Activated CD4-positive, alpha-beta T cell treated with anti-CD3 and anti-CD28 coated beads, Interleukin-2, amount 50 U/mL, for 16 hours (primary cell): ENCODE measurements around the gene MROH7.

Experiments
- DNase-seq: peaks from one replicate; pipeline ENCODE4 v3.0.0-alpha.2; 2020

Gene MROH7

GRCh38 chr1:54653036-54653435, 11.4 kb downstream of the MROH7 start:
- no peak for DNase-seq

DNA sequence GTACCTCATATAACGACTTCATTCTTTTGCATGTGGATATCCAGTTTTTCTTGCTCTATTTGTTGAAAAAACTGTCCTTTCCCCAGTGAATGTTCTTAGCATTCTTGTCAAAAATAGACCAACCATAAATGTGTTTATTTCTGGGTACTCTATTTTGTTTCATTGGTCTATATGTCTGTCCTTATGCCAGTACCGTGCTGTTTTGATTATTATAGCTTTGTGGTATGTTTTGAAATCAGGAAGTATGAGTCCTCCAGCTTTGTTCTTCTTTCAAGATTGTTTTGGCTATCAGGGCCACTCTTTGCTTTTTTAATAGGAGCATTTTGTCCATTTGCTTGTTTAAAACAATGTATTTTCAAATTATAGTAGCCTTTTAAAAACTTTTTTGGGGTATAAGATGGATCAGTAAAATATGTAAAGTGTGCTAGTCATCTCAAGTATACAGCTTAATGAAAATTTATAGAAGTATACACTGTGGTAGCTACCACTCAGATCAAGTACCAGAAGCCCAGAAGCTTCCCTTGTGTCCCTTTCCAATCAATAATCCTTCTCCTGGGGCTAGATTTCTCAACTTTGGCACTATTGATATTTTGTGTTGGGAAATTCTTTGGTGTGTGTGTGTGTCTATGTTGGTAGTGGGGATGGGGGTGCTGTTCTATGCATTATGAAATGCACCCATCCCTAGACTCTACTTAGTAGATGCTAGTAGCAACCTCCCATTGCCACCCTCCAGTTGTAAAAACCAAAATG, 16.8 kb downstream of the MROH7 start:
- no peak for DNase-seq

GRCh38 chr1:54663725-54664124, 22.1 kb downstream of the MROH7 start:
- no peak for DNase-seq

DNA sequence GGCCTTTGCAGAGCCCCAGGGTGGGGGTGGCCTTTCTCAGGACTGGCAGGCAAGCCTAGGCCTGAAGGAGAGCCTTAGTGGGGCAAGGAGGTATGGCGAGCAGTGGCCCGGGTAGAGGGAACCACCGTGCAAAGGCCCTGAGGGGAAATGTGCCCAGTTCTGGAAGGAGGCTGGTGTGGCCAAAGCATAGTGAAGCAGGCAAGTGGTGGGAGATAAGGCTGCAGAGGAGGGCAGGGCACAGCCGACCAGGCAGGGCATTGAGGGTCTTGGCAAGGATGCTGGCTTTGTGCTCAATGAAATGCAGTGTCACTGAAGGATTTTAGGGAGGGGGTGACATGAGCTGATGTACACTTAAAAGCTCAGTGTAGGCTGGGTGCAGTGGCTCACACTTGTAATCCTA, 22.8 kb downstream of the MROH7 start:
- DNase-seq: no peak

DNA sequence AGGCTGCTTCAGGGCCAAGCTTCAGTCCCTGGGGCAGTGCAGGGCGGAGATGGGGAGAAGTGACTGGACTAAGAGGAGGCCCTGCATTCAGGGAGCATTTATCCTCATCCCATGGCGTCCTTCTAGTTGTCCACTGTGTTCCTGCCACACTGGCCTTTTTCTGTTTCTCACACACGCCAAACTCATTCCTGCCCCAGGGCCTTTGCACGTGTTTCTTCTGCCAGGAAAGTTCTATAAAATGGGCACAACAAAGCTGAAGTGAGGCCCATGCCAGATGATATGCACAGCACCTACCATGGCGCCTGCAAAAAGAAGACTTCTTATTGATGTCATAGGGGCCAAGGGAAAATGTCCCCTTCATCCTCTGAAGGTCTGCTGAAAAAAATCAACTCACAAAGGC, 24.3 kb downstream of the MROH7 start:
- DNase-seq: no peak

- no peak for DNase-seq
Observed at GRCh38 chr1:54666333-54666732, 24.7 kb downstream of the MROH7 start.

GRCh38 chr1:54667797-54668196, 26.2 kb downstream of the MROH7 start:
- DNase-seq: no peak

GRCh38 chr1:54668567-54668966, 27.0 kb downstream of the MROH7 start:
- no peak for DNase-seq

GRCh38 chr1:54671985-54672608, 30.5 kb downstream of the MROH7 start:
- DNase-seq: peak; percentile 77

- DNase-seq: no peak
Observed at GRCh38 chr1:54678776-54679643, 37.4 kb downstream of the MROH7 start.

- DNase-seq: no peak
Observed at GRCh38 chr1:54679706-54680105, 38.1 kb downstream of the MROH7 start.

DNA sequence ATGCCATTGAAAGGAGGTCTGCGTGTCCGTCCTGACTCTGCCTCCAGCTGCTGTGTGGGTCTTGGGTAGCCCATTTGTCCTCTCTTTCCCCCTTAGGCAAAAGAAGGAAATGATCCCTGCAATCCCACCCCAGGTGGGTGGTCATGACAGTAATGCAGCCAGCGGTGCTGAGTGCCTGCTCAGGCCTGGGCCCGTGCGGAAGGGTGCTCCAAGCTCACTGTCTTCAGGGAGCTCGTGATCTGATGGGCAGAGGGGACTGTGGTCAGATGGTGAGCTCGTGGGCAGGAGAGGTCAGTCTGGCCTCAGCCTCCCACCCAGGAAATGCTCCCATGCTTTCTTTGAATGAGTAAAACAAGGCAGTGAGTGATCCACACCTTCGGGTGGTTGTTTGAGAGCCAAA, 38.8 kb downstream of the MROH7 start:
- DNase-seq: no peak

GRCh38 chr1:54681358-54681757, 39.8 kb downstream of the MROH7 start:
- no peak for DNase-seq

DNA sequence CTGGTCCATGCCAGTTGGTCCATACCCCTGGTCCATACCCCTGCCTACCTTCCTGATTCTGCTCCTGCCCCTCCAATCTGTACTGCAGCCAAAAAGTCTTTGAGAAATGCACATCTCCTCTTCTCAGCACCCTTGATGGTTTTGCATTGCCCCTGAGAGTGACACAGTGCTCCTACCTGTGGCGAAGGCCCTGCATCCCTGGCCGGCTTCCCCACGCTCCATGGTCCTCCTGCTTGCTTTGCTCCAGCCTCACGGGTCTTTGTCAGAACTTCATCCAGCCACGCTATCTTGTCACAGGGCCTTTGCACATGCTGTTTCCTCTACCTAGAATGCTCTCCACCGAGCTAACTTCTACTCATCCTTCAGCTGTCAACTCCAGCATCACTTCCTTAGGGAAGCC, 41.9 kb downstream of the MROH7 start:
- no peak for DNase-seq

- no peak for DNase-seq
Observed at GRCh38 chr1:54685335-54685905, 43.8 kb downstream of the MROH7 start.

DNA sequence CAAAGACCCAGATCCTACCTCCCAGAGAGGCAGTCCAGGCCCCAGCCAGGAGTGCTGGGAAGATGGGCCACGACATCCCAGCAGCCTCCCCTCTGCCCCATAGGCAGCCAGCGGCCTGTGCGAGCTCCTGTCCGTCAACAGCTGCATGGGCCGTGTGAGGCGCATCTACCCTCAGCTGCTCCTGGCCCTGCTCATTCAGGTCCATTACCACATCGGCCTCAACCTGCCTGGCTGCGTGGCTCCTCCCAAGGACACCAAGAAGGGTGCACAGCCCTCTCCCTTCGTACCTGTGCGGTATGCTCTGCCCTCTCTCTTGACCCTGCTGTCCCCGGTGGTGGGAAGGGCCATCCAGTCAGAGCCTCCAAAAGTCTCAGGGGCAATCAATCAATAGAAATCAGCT, 44.6 kb downstream of the MROH7 start:
- no peak for DNase-seq

- no peak for DNase-seq
Observed at GRCh38 chr1:54694771-54695170, 53.2 kb downstream of the MROH7 start.

DNA sequence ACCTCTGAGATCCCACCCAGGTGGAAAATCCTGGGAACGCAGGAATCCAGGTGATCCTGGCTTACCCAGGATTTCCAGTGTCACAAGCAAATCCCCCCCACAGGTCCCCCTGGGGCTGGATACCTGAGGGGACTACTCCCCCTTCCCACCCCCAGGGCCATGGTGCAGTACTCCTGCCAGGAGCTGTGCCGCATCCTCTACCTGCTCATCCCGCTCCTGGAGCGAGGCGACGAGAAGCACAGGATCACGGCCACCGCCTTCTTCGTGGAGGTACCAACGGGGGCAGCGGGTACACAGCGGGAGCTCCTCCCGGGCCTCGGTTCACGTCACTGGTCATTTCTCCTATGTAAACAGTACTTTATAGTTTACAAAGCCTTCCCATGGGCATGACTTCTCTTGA, 53.6 kb downstream of the MROH7 start:
- DNase-seq: no peak

DNA sequence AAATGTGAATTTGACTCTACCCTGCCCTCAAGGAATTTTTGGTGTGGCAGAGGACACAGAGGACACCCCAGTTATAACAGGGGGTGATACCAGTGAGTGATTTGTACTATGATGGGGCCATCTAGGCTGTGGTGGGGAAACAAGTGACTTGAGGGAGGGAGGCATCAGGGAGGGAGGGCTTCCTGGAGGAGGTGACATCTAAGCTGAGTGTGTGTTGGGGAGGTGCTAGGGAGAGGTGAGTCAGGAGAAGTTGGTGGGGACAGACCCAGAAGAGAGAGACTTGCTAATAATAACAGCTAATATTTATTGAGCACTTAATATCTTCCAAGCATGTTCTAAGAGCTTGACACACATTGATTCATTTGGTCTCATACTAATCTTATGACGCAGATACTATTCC, 54.2 kb downstream of the MROH7 start:
- no peak for DNase-seq

- DNase-seq: no peak
Observed at GRCh38 chr1:54696262-54696661, 54.7 kb downstream of the MROH7 start.

GRCh38 chr1:54697896-54698295, 56.3 kb downstream of the MROH7 start:
- DNase-seq: no peak

DNA sequence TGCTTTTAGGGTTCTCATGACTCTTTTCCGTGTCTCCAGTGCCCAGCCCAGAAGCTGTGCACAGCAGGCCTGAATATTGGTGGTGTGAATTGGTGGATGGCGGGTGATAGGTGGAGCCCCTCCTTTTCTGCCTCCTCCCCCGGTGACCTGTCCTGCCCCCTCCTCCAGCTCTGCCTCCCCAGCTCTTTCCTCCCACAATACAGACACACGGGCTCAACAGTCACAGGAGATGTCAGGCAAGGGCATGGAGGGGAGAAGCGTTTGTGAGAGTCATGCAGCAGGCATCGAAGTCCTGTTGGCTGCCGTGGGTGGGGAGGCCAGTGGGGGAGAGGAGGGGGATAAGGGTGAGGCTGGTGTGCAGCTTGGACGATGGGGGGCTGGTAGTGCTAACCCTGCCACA, 56.8 kb downstream of the MROH7 start:
- no peak for DNase-seq

- DNase-seq: no peak
Observed at GRCh38 chr1:54699936-54700525, 58.4 kb downstream of the MROH7 start.
